Nasal cavity respiratory epithelium epithelial cell of viscerocranial mucosa (primary cell): ENCODE measurements around the gene SLPI. TPM values are rescaled to one million over a fixed set of nuclear protein-coding genes. Genes with fewer than 3 reads are reported as not detected.

ENCODE experiments used
- total RNA-seq: library from RNA; depleted of rRNA; stranded (reverse); fragments of >200 nt; gene quantifications from 2 replicates; pipeline ENCODE4 v1.2.3, GENCODE V29; 2014

The SLPI gene
- total RNA-seq = 458 and 1,147 TPM in 2 replicates

GRCh38 chr20:45254383-45255262, at the start of gene SLPI:
TSS of gene SLPI (minus strand) at chr20:45254564. CDS start at chr20:45254543, 21 bp downstream.

GRCh38 chr20:45221076-45221475, 33.3 kb downstream of the SLPI start, which contains the start of gene SEMG2:
TSS of gene SEMG2 (plus strand) at chr20:45221373. CDS start at chr20:45221390, 17 bp downstream.

GRCh38 chr20:45206725-45207124, 47.6 kb downstream of the SLPI start, which contains the start of gene SEMG1:
TSS of gene SEMG1 (plus strand) at chr20:45207033. CDS start at chr20:45207054, 21 bp downstream.

Other genes with a start within 250 kb of the SLPI start
- 0.64 and 1.0 TPM in 2 replicates for gene KCNS1, start 153.4 kb downstream of the SLPI start, total RNA-seq
- gene WFDC5, start 139.4 kb downstream of the SLPI start, total RNA-seq = 0.64 and 8.2 TPM in 2 replicates
- gene WFDC12, start 130.1 kb downstream of the SLPI start, total RNA-seq = 8.9 TPM in 1 of 2 replicates, not detected in the other
- 39.5 and 217 TPM in 2 replicates for gene PI3, start 79.7 kb downstream of the SLPI start, total RNA-seq
- not detected in 2 replicates for gene SEMG1, start 47.5 kb downstream of the SLPI start, total RNA-seq
- gene SEMG2, start 33.2 kb downstream of the SLPI start, total RNA-seq = not detected in 2 replicates
- gene RBPJL, start 52.3 kb upstream of the SLPI start, total RNA-seq = not detected in 2 replicates
- under 0.01 and 0.14 TPM in 2 replicates for gene MATN4, start 53.7 kb upstream of the SLPI start, total RNA-seq
- gene SDC4, start 93.9 kb upstream of the SLPI start, total RNA-seq = 193 and 303 TPM in 2 replicates
- gene SYS1, start 108.6 kb upstream of the SLPI start, total RNA-seq = 17.4 and 22.1 TPM in 2 replicates
- not detected in 2 replicates for gene TP53TG5, start 123.8 kb upstream of the SLPI start, total RNA-seq
- 8.3 and 15.4 TPM in 2 replicates for gene DBNDD2, start 153.7 kb upstream of the SLPI start, total RNA-seq
- gene PIGT, start 161.6 kb upstream of the SLPI start, total RNA-seq = 17.8 and 35.4 TPM in 2 replicates
- gene WFDC2, start 215.2 kb upstream of the SLPI start, total RNA-seq = 12.0 TPM in 1 of 2 replicates, not detected in the other